A673 (cell line): ENCODE data around the gene RGPD6. TPM values are rescaled to one million over a fixed set of nuclear protein-coding genes. Genes with fewer than 3 reads are reported as not detected.
"Not testable (repeated sequence)": the region's sequence is repeated elsewhere in the genome, so short reads cannot be mapped to it uniquely, and the experiment has no call there.

Experiments used
- BruUV-seq: library from RNA; stranded (reverse); fragments of 400-500 nt; replicated peaks from 2 replicates; lab custom pipeline; 2021; lab: Mats Ljungman, UMichigan
- CTCF ChIA-PET: fragments of 300-600 bp; sonication (Branson Sonifier 250); formaldehyde crosslinking; loops from one replicate; lab custom pipeline; 2022; ENCODE audit warnings: antibody characterized with exemption; lab: Charles Lee
- POLR2A ChIA-PET: fragments of 300-600 bp; sonication (Branson Sonifier 250); formaldehyde crosslinking; loops from one replicate; lab custom pipeline; 2022; ENCODE audit warnings: antibody characterized with exemption; ENCODE audit not compliant: low non-redundant PET; lab: Charles Lee
- DNase-seq: peaks from one replicate; pipeline ENCODE4 v3.0.0-alpha.2; 2015; ENCODE audit warnings: low spot score
- H3K27ac ChIP-seq: fragments of 200-600 bp; sonication (generic); 2 replicates; pipeline ENCODE4 v1.5.1; 2016; ENCODE audit warnings: mixed run types, low read depth, mild to moderate bottlenecking, mixed read lengths, antibody characterized with exemption, low read length; ENCODE audit not compliant: poor library complexity, severe bottlenecking
- H3K27me3 ChIP-seq: fragments of 200-600 bp; sonication (generic); replicated peaks from 2 replicates; pipeline ENCODE4 v1.6.1; 2017; ENCODE audit warnings: mixed run types, low read depth, mild to moderate bottlenecking, mixed read lengths, antibody characterized with exemption, low read length; ENCODE audit not compliant: insufficient read depth, poor library complexity
- H3K36me3 ChIP-seq: fragments of 200-600 bp; sonication (generic); 2 replicates; pipeline ENCODE4 v1.6.1; 2016; ENCODE audit warnings: mixed run types, mild to moderate bottlenecking, mixed read lengths, antibody characterized with exemption, low read length; ENCODE audit not compliant: insufficient read depth, poor library complexity, severe bottlenecking
- H3K4me1 ChIP-seq: fragments of 200-600 bp; sonication (generic); 2 replicates; pipeline ENCODE4 v1.6.1; 2017; ENCODE audit warnings: mixed run types, mild to moderate bottlenecking, mixed read lengths, antibody characterized with exemption, low read length; ENCODE audit not compliant: insufficient read depth, poor library complexity, severe bottlenecking
- H3K4me3 ChIP-seq: fragments of 200-600 bp; sonication (generic); 2 replicates; pipeline ENCODE4 v1.5.1; 2016; ENCODE audit warnings: low read depth, mixed run types, mild to moderate bottlenecking, mixed read lengths, low read length; ENCODE audit not compliant: poor library complexity, severe bottlenecking
- H3K9me3 ChIP-seq: fragments of 200-600 bp; sonication (generic); 2 replicates; pipeline ENCODE4 v1.6.1; 2016; ENCODE audit warnings: mixed run types, low read depth, mild to moderate bottlenecking, mixed read lengths, antibody characterized with exemption, low read length; ENCODE audit not compliant: poor library complexity, severe bottlenecking
- intact Hi-C: fragments of 100-400 bp; cut with micrococcal nuclease; formaldehyde crosslinking; loops from one replicate; pipeline ENCODE4 v1.10.0; 2022; ENCODE audit not compliant: unreplicated experiment
- total RNA-seq: library from RNA; stranded (reverse); gene quantifications from 2 replicates; pipeline ENCODE4 v1.2.3, GENCODE V29; 2021

RGPD6 gene
- total RNA-seq, 1 experiment from 2014 or later = 69.2 TPM

GRCh38 chr2:110605057-110605456, 28.0 kb upstream of the RGPD6 start:
- H3K27ac ChIP-seq, H3K4me3 ChIP-seq, H3K9me3 ChIP-seq, POLR2A ChIA-PET, H3K27me3 ChIP-seq, CTCF ChIA-PET, H3K36me3 ChIP-seq, BruUV-seq, H3K4me1 ChIP-seq, intact Hi-C loops, DNase-seq: not testable (repeated sequence)

GRCh38 chr2:110603917-110604591, 27.0 kb upstream of the RGPD6 start:
- H3K27me3 ChIP-seq, H3K4me3 ChIP-seq, intact Hi-C loops, H3K36me3 ChIP-seq, CTCF ChIA-PET, POLR2A ChIA-PET, H3K4me1 ChIP-seq, H3K9me3 ChIP-seq, DNase-seq, H3K27ac ChIP-seq, BruUV-seq: not testable (repeated sequence)

DNA sequence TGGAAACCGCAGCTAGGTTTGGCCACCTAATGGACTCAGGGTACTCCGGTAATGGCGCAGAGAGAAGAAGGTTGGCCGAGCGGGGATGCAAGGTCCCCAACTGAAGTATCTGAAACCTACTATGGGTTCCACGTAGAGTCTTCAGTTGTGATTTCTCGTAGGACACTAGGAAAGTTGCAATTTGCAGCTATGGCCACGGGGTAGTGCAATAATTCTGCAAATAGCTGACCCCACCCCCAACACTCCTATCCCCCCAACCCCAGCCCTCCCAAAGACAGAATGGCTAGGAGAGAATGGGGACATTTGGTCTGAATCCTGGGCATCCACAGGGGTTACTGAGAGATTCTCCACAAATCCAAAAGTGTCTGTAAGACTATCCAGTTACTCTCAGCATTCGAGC, 25.1 kb upstream of the RGPD6 start:
- H3K9me3 ChIP-seq, H3K27me3 ChIP-seq, H3K4me3 ChIP-seq, intact Hi-C loops, POLR2A ChIA-PET, CTCF ChIA-PET, H3K4me1 ChIP-seq, DNase-seq, H3K36me3 ChIP-seq, BruUV-seq, H3K27ac ChIP-seq: not testable (repeated sequence)

GRCh38 chr2:110591973-110592372, 15.0 kb upstream of the RGPD6 start:
- H3K4me3 ChIP-seq, H3K27me3 ChIP-seq, POLR2A ChIA-PET, H3K36me3 ChIP-seq, BruUV-seq, DNase-seq, intact Hi-C loops, H3K27ac ChIP-seq, H3K4me1 ChIP-seq, H3K9me3 ChIP-seq, CTCF ChIA-PET: not testable (repeated sequence)

GRCh38 chr2:110589677-110590330, 12.8 kb upstream of the RGPD6 start:
- intact Hi-C loops, DNase-seq, H3K4me1 ChIP-seq, H3K36me3 ChIP-seq, H3K27me3 ChIP-seq, CTCF ChIA-PET, POLR2A ChIA-PET, BruUV-seq, H3K4me3 ChIP-seq, H3K27ac ChIP-seq, H3K9me3 ChIP-seq: not testable (repeated sequence)

- POLR2A ChIA-PET = not testable (repeated sequence)
These were observed 11.5 kb upstream of the RGPD6 start for GRCh38 chr2:110588520-110588919.

GRCh38 chr2:110579216-110579965, 2.4 kb upstream of the RGPD6 start:
- POLR2A ChIA-PET, H3K4me1 ChIP-seq, intact Hi-C loops, DNase-seq, CTCF ChIA-PET, H3K4me3 ChIP-seq, H3K27me3 ChIP-seq, H3K27ac ChIP-seq, H3K36me3 ChIP-seq, BruUV-seq, H3K9me3 ChIP-seq: not testable (repeated sequence)

More at GRCh38 chr2:110588520-110588919, 11.5 kb upstream of the RGPD6 start:
- BruUV-seq, H3K4me3 ChIP-seq, DNase-seq, H3K4me1 ChIP-seq, intact Hi-C loops, H3K9me3 ChIP-seq, H3K27ac ChIP-seq, CTCF ChIA-PET, H3K36me3 ChIP-seq, H3K27me3 ChIP-seq: not testable (repeated sequence)
